ENCODE results near the gene ZNF655. TPM values are rescaled to one million over a fixed set of nuclear protein-coding genes. Genes with fewer than 3 reads are reported as not detected.

ZNF655 gene
- total and polyA plus RNA-seq, 9 donors: 33.0 to 68.5 (median 56.3) TPM

GRCh38 chr7:99619571-99620130 lies 61.2 kb downstream of the ZNF655 start:
- Histone ChIP-seq H3K9me3 (no peaks in the 10 kb centered on the region), H3K4me1 (ENCODE audit: insufficient read depth) (peaks cover 4% of the 10 kb centered on the region), H3K4me3 (no peak overlapping the region), H3K36me3 (no peaks in the 10 kb centered on the region), H3K27me3 (no peaks in the 10 kb centered on the region), H3K27ac (no peak overlapping the region)
- no peak for TF ChIP-seq POLR2A (IDR thresholded peaks at IDR 0.05)
- TF ChIP-seq EP300 (IDR thresholded peaks at IDR 0.05): no peak
- TF ChIP-seq CTCF (IDR thresholded peaks at IDR 0.05): no peak
- intact Hi-C loops (cut with DNase I): loop anchor here in 2 of 4 donors (10.0 kb wide), 3 partner anchors 65 to 285 kb away; partner anchors contain the start of genes FAM200A (in 1 of the 2) and ZNF655 (in 1 of the 2)
- 93 to 95% (median 95%) methylated on average over 18 of the region's 18 CpGs for WGBS, 3 donors
- DNase-seq: no peak

- DNase-seq: no peak
- intact Hi-C loops (cut with DNase I): loop anchor here in 2 of 4 donors (10.0 kb wide), 3 partner anchors 66 to 284 kb away; partner anchors contain the start of genes FAM200A (in 1 of the 2) and ZNF655 (in 1 of the 2)
- no peak for TF ChIP-seq EP300 (IDR thresholded peaks at IDR 0.05)
- TF ChIP-seq CTCF (IDR thresholded peaks at IDR 0.05): no peak
Observed at GRCh38 chr7:99621271-99621670, 62.8 kb downstream of the ZNF655 start.

GRCh38 chr7:99622596-99622995 lies 64.2 kb downstream of the ZNF655 start:
- H3K9me3 ChIP-seq: no peaks in the 10 kb centered on the region
- no peak overlapping the region for H3K27ac ChIP-seq
- 90 to 94% (median 92%) methylated on average over 10 of the region's 10 CpGs for WGBS, 3 donors
- no peaks in the 10 kb centered on the region for H3K27me3 ChIP-seq
- TF ChIP-seq CTCF (IDR thresholded peaks at IDR 0.05) (no peak), POLR2A (IDR thresholded peaks at IDR 0.05) (no peak), EP300 (IDR thresholded peaks at IDR 0.05) (no peak)
- peaks cover 2% of the 10 kb centered on the region for H3K4me1 ChIP-seq (ENCODE audit: insufficient read depth)
- intact Hi-C loops (cut with DNase I): loop anchor here in 2 of 4 donors (10.0 kb wide), 3 partner anchors 68 to 282 kb away; partner anchors contain the start of genes FAM200A (in 1 of the 2) and ZNF655 (in 1 of the 2)
- no peak for DNase-seq
- no peak overlapping the region for H3K4me3 ChIP-seq
- H3K36me3 ChIP-seq: no peaks in the 10 kb centered on the region

More at GRCh38 chr7:99621271-99621670, 62.8 kb downstream of the ZNF655 start:
- no peaks in the 10 kb centered on the region for H3K9me3 ChIP-seq
- H3K27me3 ChIP-seq: no peaks in the 10 kb centered on the region
- H3K36me3 ChIP-seq: no peaks in the 10 kb centered on the region
- 76 to 90% (median 78%) methylated on average over 5 of the region's 5 CpGs for WGBS, 3 donors
- no peak overlapping the region for H3K27ac ChIP-seq
- H3K4me3 ChIP-seq: no peak overlapping the region
- peaks cover 4% of the 10 kb centered on the region for H3K4me1 ChIP-seq (ENCODE audit: insufficient read depth)

GRCh38 chr7:99623091-99623693 lies 64.8 kb downstream of the ZNF655 start:
- no peaks in the 10 kb centered on the region for H3K36me3 ChIP-seq
- no peak overlapping the region for H3K27ac ChIP-seq
- no peaks in the 10 kb centered on the region for H3K9me3 ChIP-seq
- no peaks in the 10 kb centered on the region for H3K27me3 ChIP-seq
- no peak for TF ChIP-seq EP300 (IDR thresholded peaks at IDR 0.05)
- TF ChIP-seq POLR2A (IDR thresholded peaks at IDR 0.05): no peak
- TF ChIP-seq CTCF (IDR thresholded peaks at IDR 0.05): no peak
- WGBS, 3 donors: 76 to 87% (median 82%) methylated on average over 7 of the region's 7 CpGs
- no peak overlapping the region for H3K4me3 ChIP-seq
- intact Hi-C loops (cut with DNase I): loop anchor here in 2 of 4 donors (10.0 kb wide), 3 partner anchors 68 to 282 kb away; partner anchors contain the start of genes FAM200A (in 1 of the 2) and ZNF655 (in 1 of the 2)
- no peak for DNase-seq
- H3K4me1 ChIP-seq (ENCODE audit: insufficient read depth): no peaks in the 10 kb centered on the region

Measured in ovary (tissue), 9 donors.